ENCODE data around the gene OR2G3.

- TF ChIP-seq, protein P1, sequence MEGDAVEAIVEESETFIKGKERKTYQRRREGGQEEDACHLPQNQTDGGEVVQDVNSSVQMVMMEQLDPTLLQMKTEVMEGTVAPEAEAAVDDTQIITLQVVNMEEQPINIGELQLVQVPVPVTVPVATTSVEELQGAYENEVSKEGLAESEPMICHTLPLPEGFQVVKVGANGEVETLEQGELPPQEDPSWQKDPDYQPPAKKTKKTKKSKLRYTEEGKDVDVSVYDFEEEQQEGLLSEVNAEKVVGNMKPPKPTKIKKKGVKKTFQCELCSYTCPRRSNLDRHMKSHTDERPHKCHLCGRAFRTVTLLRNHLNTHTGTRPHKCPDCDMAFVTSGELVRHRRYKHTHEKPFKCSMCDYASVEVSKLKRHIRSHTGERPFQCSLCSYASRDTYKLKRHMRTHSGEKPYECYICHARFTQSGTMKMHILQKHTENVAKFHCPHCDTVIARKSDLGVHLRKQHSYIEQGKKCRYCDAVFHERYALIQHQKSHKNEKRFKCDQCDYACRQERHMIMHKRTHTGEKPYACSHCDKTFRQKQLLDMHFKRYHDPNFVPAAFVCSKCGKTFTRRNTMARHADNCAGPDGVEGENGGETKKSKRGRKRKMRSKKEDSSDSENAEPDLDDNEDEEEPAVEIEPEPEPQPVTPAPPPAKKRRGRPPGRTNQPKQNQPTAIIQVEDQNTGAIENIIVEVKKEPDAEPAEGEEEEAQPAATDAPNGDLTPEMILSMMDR (IDR thresholded peaks at IDR 0.05): no peak
- TF ChIP-seq POLR2A (IDR thresholded peaks at IDR 0.05) (no peak), POLR2AphosphoS5 (IDR thresholded peaks at IDR 0.05) (no peak)
Observed at GRCh38 chr1:247557926-247558674, 47.3 kb upstream of the OR2G3 start.
